ENCODE results near the gene UBE4B. TPM values are rescaled to one million over a fixed set of nuclear protein-coding genes. Genes with fewer than 3 reads are reported as not detected.

The UBE4B gene
- total and polyA plus RNA-seq, 2 experiments from 2014 or later: 28.4 to 115 TPM

DNA sequence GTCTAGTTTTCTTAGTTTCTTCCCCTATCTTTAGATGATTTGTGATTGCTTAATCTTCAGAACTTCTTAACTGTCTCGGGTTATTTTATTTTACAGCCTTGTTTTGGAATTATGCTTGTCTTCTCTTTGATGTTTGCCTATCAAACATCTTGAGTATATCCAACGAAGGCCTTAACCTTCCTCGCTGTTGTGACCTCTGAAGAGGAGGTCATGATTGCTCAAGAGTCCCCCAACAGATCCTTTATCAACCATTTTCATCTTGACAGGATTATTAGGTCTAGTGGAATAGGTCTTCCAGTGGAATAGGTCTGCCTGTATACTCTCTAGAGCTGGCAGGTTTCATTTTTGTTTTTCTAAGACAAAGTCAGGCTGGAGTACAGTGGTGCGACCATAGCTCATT lies 45.7 kb downstream of the UBE4B start:
- no peak overlapping the region for H3K27ac ChIP-seq (ENCODE audit: low read depth)
- no peak overlapping the region for H3K27ac Mint-ChIP-seq
- H3K9me3 Mint-ChIP-seq: no peaks in the 10 kb centered on the region; the same call in 2 of the 3 replicates

More for the DNA sequence above, 45.7 kb downstream of the UBE4B start:
- no peak overlapping the region for H3K4me2 ChIP-seq
- no peaks in the 10 kb centered on the region for H3K9me2 ChIP-seq (ENCODE audit: insufficient read depth)
- H3K4me3 Mint-ChIP-seq: no peak overlapping the region
- H3K27me3 ChIP-seq (ENCODE audit: insufficient read depth): no peaks in the 10 kb centered on the region
- DNase-seq (ENCODE audit: low spot score): no peak
- TF ChIP-seq NANOG (IDR thresholded peaks at IDR 0.05; ENCODE audit: borderline replicate concordance): no peak
- TF ChIP-seq EZH2phosphoT487 (IDR thresholded peaks at IDR 0.05; ENCODE audit: unreplicated experiment): no peak
- TF ChIP-seq, protein P1, sequence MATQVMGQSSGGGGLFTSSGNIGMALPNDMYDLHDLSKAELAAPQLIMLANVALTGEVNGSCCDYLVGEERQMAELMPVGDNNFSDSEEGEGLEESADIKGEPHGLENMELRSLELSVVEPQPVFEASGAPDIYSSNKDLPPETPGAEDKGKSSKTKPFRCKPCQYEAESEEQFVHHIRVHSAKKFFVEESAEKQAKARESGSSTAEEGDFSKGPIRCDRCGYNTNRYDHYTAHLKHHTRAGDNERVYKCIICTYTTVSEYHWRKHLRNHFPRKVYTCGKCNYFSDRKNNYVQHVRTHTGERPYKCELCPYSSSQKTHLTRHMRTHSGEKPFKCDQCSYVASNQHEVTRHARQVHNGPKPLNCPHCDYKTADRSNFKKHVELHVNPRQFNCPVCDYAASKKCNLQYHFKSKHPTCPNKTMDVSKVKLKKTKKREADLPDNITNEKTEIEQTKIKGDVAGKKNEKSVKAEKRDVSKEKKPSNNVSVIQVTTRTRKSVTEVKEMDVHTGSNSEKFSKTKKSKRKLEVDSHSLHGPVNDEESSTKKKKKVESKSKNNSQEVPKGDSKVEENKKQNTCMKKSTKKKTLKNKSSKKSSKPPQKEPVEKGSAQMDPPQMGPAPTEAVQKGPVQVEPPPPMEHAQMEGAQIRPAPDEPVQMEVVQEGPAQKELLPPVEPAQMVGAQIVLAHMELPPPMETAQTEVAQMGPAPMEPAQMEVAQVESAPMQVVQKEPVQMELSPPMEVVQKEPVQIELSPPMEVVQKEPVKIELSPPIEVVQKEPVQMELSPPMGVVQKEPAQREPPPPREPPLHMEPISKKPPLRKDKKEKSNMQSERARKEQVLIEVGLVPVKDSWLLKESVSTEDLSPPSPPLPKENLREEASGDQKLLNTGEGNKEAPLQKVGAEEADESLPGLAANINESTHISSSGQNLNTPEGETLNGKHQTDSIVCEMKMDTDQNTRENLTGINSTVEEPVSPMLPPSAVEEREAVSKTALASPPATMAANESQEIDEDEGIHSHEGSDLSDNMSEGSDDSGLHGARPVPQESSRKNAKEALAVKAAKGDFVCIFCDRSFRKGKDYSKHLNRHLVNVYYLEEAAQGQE (IDR thresholded peaks at IDR 0.05; ENCODE audit: unreplicated experiment): no peak
- TF ChIP-seq, protein P2, sequence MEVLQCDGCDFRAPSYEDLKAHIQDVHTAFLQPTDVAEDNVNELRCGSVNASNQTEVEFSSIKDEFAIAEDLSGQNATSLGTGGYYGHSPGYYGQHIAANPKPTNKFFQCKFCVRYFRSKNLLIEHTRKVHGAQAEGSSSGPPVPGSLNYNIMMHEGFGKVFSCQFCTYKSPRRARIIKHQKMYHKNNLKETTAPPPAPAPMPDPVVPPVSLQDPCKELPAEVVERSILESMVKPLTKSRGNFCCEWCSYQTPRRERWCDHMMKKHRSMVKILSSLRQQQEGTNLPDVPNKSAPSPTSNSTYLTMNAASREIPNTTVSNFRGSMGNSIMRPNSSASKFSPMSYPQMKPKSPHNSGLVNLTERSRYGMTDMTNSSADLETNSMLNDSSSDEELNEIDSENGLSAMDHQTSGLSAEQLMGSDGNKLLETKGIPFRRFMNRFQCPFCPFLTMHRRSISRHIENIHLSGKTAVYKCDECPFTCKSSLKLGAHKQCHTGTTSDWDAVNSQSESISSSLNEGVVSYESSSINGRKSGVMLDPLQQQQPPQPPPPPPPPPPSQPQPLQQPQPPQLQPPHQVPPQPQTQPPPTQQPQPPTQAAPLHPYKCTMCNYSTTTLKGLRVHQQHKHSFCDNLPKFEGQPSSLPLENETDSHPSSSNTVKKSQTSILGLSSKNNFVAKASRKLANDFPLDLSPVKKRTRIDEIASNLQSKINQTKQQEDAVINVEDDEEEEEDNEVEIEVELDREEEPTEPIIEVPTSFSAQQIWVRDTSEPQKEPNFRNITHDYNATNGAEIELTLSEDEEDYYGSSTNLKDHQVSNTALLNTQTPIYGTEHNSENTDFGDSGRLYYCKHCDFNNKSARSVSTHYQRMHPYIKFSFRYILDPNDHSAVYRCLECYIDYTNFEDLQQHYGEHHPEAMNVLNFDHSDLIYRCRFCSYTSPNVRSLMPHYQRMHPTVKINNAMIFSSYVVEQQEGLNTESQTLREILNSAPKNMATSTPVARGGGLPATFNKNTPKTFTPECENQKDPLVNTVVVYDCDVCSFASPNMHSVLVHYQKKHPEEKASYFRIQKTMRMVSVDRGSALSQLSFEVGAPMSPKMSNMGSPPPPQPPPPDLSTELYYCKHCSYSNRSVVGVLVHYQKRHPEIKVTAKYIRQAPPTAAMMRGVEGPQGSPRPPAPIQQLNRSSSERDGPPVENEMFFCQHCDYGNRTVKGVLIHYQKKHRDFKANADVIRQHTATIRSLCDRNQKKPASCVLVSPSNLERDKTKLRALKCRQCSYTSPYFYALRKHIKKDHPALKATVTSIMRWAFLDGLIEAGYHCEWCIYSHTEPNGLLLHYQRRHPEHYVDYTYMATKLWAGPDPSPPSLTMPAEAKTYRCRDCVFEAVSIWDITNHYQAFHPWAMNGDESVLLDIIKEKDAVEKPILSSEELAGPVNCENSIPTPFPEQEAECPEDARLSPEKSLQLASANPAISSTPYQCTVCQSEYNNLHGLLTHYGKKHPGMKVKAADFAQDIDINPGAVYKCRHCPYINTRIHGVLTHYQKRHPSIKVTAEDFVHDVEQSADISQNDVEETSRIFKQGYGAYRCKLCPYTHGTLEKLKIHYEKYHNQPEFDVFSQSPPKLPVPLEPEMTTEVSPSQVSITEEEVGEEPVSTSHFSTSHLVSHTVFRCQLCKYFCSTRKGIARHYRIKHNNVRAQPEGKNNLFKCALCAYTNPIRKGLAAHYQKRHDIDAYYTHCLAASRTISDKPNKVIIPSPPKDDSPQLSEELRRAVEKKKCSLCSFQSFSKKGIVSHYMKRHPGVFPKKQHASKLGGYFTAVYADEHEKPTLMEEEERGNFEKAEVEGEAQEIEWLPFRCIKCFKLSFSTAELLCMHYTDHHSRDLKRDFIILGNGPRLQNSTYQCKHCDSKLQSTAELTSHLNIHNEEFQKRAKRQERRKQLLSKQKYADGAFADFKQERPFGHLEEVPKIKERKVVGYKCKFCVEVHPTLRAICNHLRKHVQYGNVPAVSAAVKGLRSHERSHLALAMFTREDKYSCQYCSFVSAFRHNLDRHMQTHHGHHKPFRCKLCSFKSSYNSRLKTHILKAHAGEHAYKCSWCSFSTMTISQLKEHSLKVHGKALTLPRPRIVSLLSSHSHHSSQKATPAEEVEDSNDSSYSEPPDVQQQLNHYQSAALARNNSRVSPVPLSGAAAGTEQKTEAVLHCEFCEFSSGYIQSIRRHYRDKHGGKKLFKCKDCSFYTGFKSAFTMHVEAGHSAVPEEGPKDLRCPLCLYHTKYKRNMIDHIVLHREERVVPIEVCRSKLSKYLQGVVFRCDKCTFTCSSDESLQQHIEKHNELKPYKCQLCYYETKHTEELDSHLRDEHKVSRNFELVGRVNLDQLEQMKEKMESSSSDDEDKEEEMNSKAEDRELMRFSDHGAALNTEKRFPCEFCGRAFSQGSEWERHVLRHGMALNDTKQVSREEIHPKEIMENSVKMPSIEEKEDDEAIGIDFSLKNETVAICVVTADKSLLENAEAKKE (CRISPR knock-in tag; IDR thresholded peaks at IDR 0.05): no peak
- TF ChIP-seq ZNF114 (CRISPR knock-in tag; IDR thresholded peaks at IDR 0.05): no peak
- no peak for TF ChIP-seq POLR2AphosphoS5 (IDR thresholded peaks at IDR 0.05; ENCODE audit: low read depth)
- TF ChIP-seq, protein P3, sequence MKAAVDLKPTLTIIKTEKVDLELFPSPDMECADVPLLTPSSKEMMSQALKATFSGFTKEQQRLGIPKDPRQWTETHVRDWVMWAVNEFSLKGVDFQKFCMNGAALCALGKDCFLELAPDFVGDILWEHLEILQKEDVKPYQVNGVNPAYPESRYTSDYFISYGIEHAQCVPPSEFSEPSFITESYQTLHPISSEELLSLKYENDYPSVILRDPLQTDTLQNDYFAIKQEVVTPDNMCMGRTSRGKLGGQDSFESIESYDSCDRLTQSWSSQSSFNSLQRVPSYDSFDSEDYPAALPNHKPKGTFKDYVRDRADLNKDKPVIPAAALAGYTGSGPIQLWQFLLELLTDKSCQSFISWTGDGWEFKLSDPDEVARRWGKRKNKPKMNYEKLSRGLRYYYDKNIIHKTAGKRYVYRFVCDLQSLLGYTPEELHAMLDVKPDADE (IDR thresholded peaks at IDR 0.05): no peak
- no peak for TF ChIP-seq JUNB (IDR thresholded peaks at IDR 0.05; ENCODE audit: unreplicated experiment)
- no peak for TF ChIP-seq CREB1 (CRISPR knock-in tag; IDR thresholded peaks at IDR 0.05; ENCODE audit: low read depth)
- no peak for TF ChIP-seq EZH2 (IDR thresholded peaks at IDR 0.05; ENCODE audit: low read depth, unreplicated experiment)
- no peak for TF ChIP-seq STAT1 (IDR thresholded peaks at IDR 0.05; ENCODE audit: unreplicated experiment)
- no peak for TF ChIP-seq ZNF331 (CRISPR knock-in tag; IDR thresholded peaks at IDR 0.05; ENCODE audit: low read depth)
- TF ChIP-seq, protein P4, sequence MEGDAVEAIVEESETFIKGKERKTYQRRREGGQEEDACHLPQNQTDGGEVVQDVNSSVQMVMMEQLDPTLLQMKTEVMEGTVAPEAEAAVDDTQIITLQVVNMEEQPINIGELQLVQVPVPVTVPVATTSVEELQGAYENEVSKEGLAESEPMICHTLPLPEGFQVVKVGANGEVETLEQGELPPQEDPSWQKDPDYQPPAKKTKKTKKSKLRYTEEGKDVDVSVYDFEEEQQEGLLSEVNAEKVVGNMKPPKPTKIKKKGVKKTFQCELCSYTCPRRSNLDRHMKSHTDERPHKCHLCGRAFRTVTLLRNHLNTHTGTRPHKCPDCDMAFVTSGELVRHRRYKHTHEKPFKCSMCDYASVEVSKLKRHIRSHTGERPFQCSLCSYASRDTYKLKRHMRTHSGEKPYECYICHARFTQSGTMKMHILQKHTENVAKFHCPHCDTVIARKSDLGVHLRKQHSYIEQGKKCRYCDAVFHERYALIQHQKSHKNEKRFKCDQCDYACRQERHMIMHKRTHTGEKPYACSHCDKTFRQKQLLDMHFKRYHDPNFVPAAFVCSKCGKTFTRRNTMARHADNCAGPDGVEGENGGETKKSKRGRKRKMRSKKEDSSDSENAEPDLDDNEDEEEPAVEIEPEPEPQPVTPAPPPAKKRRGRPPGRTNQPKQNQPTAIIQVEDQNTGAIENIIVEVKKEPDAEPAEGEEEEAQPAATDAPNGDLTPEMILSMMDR (conservative IDR thresholded peaks at IDR 0.05; ENCODE audit: low read depth in 2 of 2): no peak
- no peaks in the 10 kb centered on the region; the same call in 1 of the 2 replicates for H3K36me3 ChIP-seq (ENCODE audit: insufficient read depth)
- no peak for ATAC-seq
- H2AFZ ChIP-seq: no peak overlapping the region
- peaks cover 17% of the 10 kb centered on the region for H4K20me1 ChIP-seq (replicated peaks; ENCODE audit: insufficient read depth)
- H3K27me3 Mint-ChIP-seq (ENCODE audit: insufficient read depth, low read depth, poor library complexity): no peaks in the 10 kb centered on the region
- no peak overlapping the region for H3K4me3 ChIP-seq
- H3K36me3 Mint-ChIP-seq (ENCODE audit: low read depth): peaks cover 16% of the 10 kb centered on the region
- H3K4me1 ChIP-seq (ENCODE audit: insufficient read depth): no peaks in the 10 kb centered on the region
- H3F3A ChIP-seq (replicated peaks; ENCODE audit: low read depth): no peaks in the 10 kb centered on the region
- peaks cover 65% of the 10 kb centered on the region for H3K79me2 ChIP-seq (replicated peaks; ENCODE audit: insufficient read depth)
- H3K4me1 Mint-ChIP-seq: no peaks in the 10 kb centered on the region; the same call in 2 of the 3 replicates

Data from GM23338 (cell line).